Esophagus squamous epithelium (tissue), 5 donors: ENCODE results near the gene EIF4G1. TPM values are rescaled to one million over a fixed set of nuclear protein-coding genes. Genes with fewer than 3 reads are reported as not detected.

ENCODE experiments used
- DNase-seq: peaks from one replicate; lab custom pipeline; 2025; lab: John Stamatoyannopoulos, UW
- H3K27ac ChIP-seq, 4 donors: fragments of 200-600 bp; sonication (generic); one replicate each; pipeline ENCODE4 v1.5.1; 2016 to 2019; ENCODE audit warnings: mild to moderate bottlenecking in 1 of 4
- H3K27me3 ChIP-seq, 4 donors: fragments of 200-600 bp; sonication (generic); 1 replicate in 3 of 4; 2 replicates in 1 of 4; pipeline versions ENCODE4 v1.5.1 to v1.6.0; 2017 to 2021; ENCODE audit warnings: antibody characterized with exemption in 1 of 4
- H3K36me3 ChIP-seq, 3 donors: fragments of 200-600 bp; sonication (generic); one replicate each; pipeline ENCODE4 v1.5.1; 2016 to 2019
- H3K4me1 ChIP-seq, 3 donors: fragments of 200-600 bp; sonication (generic); one replicate each; pipeline ENCODE4 v1.5.1; 2017 to 2019
- H3K4me3 ChIP-seq, 4 donors: fragments of 200-600 bp; sonication (generic); 1 replicate in 3 of 4; 2 replicates in 1 of 4; pipeline ENCODE4 v1.5.1; 2016 to 2019; ENCODE audit warnings: mild to moderate bottlenecking in 2 of 4, moderate library complexity in 1 of 4
- H3K9me3 ChIP-seq, 3 donors: fragments of 200-600 bp; sonication (generic); one replicate each; pipeline ENCODE4 v1.5.1; 2016 to 2019
- POLR2A ChIP-seq, 4 donors: fragments of 450-650 bp; IDR thresholded peaks; one replicate each; pipeline ENCODE4 v1.6.1; 2017; ENCODE audit warnings: antibody characterized with exemption in 4 of 4, mild to moderate bottlenecking in 4 of 4, moderate library complexity in 3 of 4
- WGBS, 2 donors: methylation state at CpG; one replicate each; pipeline ENCODE4 v1.1.5; 2018; 5-methylcytosine and 5-hydroxymethylcytosine counted together
- intact Hi-C: fragments of 100-400 bp; cut with DNase I; formaldehyde crosslinking; loops from one replicate; pipeline ENCODE4 v1.15.0; 2022
- total RNA-seq, 4 donors: library from RNA; depleted of rRNA; stranded (reverse); fragments of >200 nt; gene quantifications; one replicate each; pipeline ENCODE4 v1.1.0, GENCODE V29; 2016
- TF ChIP-seq, protein P1 (sequence below), 6 experiments: fragments of 450-650 bp in 4 of 6; fragments of 200-600 bp in 2 of 6; sonication (generic) in 2 of 6; IDR thresholded peaks; one replicate each; pipeline ENCODE4 v1.5.1; 2016 to 2019; ENCODE audit warnings: antibody characterized with exemption in 6 of 6, mild to moderate bottlenecking in 4 of 6, moderate library complexity in 4 of 6
- donor health status: DM: yes; HTN: yes; CAD: no.

The EIF4G1 gene
- total RNA-seq, 4 donors from 2014 or later = 272 to 462 (median 352) TPM

- Histone ChIP-seq H3K4me3 (no peak overlapping the region), H3K27ac (peak overlapping the region in 1 of 4 donors; percentile 46), H3K9me3 (no peaks in the 10 kb centered on the region), H3K27me3 (peaks cover 0 to 8% (median 0%) of the 10 kb centered on the region in 4 donors), H3K4me1 (peaks cover 4 to 34% (median 18%) of the 10 kb centered on the region in 3 donors), H3K36me3 (peaks cover 0 to 61% (median 10%) of the 10 kb centered on the region in 3 donors)
- 57 to 65% methylated on average over 3 of the region's 3 CpGs for WGBS, 2 donors
- TF ChIP-seq, protein P1, sequence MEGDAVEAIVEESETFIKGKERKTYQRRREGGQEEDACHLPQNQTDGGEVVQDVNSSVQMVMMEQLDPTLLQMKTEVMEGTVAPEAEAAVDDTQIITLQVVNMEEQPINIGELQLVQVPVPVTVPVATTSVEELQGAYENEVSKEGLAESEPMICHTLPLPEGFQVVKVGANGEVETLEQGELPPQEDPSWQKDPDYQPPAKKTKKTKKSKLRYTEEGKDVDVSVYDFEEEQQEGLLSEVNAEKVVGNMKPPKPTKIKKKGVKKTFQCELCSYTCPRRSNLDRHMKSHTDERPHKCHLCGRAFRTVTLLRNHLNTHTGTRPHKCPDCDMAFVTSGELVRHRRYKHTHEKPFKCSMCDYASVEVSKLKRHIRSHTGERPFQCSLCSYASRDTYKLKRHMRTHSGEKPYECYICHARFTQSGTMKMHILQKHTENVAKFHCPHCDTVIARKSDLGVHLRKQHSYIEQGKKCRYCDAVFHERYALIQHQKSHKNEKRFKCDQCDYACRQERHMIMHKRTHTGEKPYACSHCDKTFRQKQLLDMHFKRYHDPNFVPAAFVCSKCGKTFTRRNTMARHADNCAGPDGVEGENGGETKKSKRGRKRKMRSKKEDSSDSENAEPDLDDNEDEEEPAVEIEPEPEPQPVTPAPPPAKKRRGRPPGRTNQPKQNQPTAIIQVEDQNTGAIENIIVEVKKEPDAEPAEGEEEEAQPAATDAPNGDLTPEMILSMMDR (IDR thresholded peaks at IDR 0.05) = no peak
- TF ChIP-seq POLR2A (IDR thresholded peaks at IDR 0.05) = no peak
- DNase-seq = no peak
- intact Hi-C loops = no loop called here
Measured at GRCh38 chr3:184368586-184369183, 54.3 kb downstream of the EIF4G1 start.

- Histone ChIP-seq H3K4me3 (no peak overlapping the region), H3K9me3 (no peaks in the 10 kb centered on the region), H3K27ac (no peak overlapping the region), H3K27me3 (peaks cover 0 to 31% (median 0%) of the 10 kb centered on the region in 4 donors), H3K36me3 (peaks cover 0 to 40% (median 10%) of the 10 kb centered on the region in 3 donors), H3K4me1 (peaks cover 0 to 20% (median 6%) of the 10 kb centered on the region in 3 donors)
- TF ChIP-seq POLR2A (IDR thresholded peaks at IDR 0.05) = no peak
- TF ChIP-seq, protein P1 (IDR thresholded peaks at IDR 0.05) = peak; percentile 66 to 96 (median 92)
- intact Hi-C loops = loop anchor here (10.0 kb wide), 2 partner anchors 143 to 173 kb away; no protein-coding TSS in a partner anchor
- 39 to 46% methylated on average over 5 of the region's 5 CpGs for WGBS, 2 donors
- peak; percentile 6 for DNase-seq
Measured at GRCh38 chr3:184371570-184372018, 57.2 kb downstream of the EIF4G1 start.

- Histone ChIP-seq H3K9me3 (no peaks in the 10 kb centered on the region), H3K4me1 (peaks cover 0 to 20% (median 6%) of the 10 kb centered on the region in 3 donors), H3K4me3 (no peak overlapping the region), H3K27me3 (peaks cover 0 to 39% (median 0%) of the 10 kb centered on the region in 4 donors), H3K36me3 (peaks cover 0 to 32% (median 10%) of the 10 kb centered on the region in 3 donors), H3K27ac (no peak overlapping the region)
- TF ChIP-seq, protein P1 (IDR thresholded peaks at IDR 0.05) = no peak
- intact Hi-C loops = loop anchor here (10.0 kb wide), 2 partner anchors 142 to 172 kb away; no protein-coding TSS in a partner anchor
- WGBS, 2 donors = 63 to 65% methylated on average over 8 of the region's 8 CpGs
- no peak for DNase-seq
Measured at GRCh38 chr3:184372296-184372821, 58.0 kb downstream of the EIF4G1 start.

DNA sequence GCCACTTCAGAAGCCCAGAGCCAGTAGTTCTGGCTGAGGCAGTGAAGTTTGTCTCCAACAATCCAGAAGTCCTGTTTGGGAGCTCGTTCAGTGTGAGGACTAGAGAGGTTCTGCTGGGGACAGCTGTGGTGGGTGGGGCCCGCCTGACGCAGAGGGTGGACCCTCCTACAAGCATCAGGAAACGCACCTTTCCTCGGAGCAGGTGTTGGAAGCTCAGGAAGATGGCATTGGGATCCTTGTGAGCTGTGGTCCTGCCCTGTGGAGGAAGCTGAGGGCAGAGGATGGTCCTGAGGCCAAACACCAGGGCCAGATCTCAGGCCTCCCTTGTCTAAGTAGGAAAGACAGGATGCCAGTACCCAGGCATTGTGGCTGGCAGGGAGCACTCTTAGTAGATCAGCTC, 58.5 kb downstream of the EIF4G1 start:
- 63 to 72% methylated on average over 4 to 5 of the region's 5 CpGs for WGBS, 2 donors
- H3K4me3 ChIP-seq = no peak overlapping the region
- H3K4me1 ChIP-seq = peaks cover 0 to 20% (median 6%) of the 10 kb centered on the region in 3 donors

More for the DNA sequence above, 58.5 kb downstream of the EIF4G1 start:
- TF ChIP-seq, protein P1 (IDR thresholded peaks at IDR 0.05) = no peak
- no peak for TF ChIP-seq POLR2A (IDR thresholded peaks at IDR 0.05)
- DNase-seq = no peak
- Histone ChIP-seq H3K36me3 (peaks cover 0 to 27% (median 8%) of the 10 kb centered on the region in 3 donors), H3K9me3 (no peaks in the 10 kb centered on the region), H3K27me3 (peaks cover 0 to 45% (median 0%) of the 10 kb centered on the region in 4 donors), H3K27ac (no peak overlapping the region)
- intact Hi-C loops = loop anchor here (10.0 kb wide), 2 partner anchors 142 to 172 kb away; no protein-coding TSS in a partner anchor
